Naive thymus-derived CD8-positive, alpha-beta T cell (primary cell): ENCODE data around the gene MCM6. TPM values are rescaled to one million over a fixed set of nuclear protein-coding genes. Genes with fewer than 3 reads are reported as not detected.
"Not testable (repeated sequence)": the region's sequence is repeated elsewhere in the genome, so short reads cannot be mapped to it uniquely, and the experiment has no call there.

Source experiments
- ATAC-seq, 2 donors: fragments of 150-1000 bp; cut with Tn5 transposase in 1 of 2; sonication (Bioruptor Pico), chemical (Tn5 transposase) in 1 of 2; 1 replicate in 1 of 2; 2 replicates in 1 of 2; pipeline ENCODE4 v1.10.0; 2021; ENCODE audit warnings: mild to moderate bottlenecking in 2 of 2, moderate library complexity in 2 of 2
- POLR2A ChIA-PET: fragments of 350-600 bp; sonication (Branson Sonifier 250); formaldehyde crosslinking; loops from one replicate; lab custom pipeline; 2021; ENCODE audit warnings: antibody characterized with exemption; lab: Charles Lee
- DNase-seq, 10 donors: peaks; one replicate each; pipeline versions ENCODE4 v3.0.0 to v3.0.0-alpha.2; 2020 to 2022
- H3K27ac Mint-ChIP-seq, 10 donors: one replicate each; pipeline ENCODE4 v1.8.0; 2020 to 2022; ENCODE audit warnings: mild to moderate bottlenecking in 10 of 10, mixed read lengths in 10 of 10, moderate library complexity in 4 of 10, inconsistent platforms in 1 of 10
- H3K27me3 Mint-ChIP-seq, 5 donors: one replicate each; pipeline ENCODE4 v1.8.0; 2021 to 2022; ENCODE audit warnings: mixed read lengths in 5 of 5
- H3K36me3 Mint-ChIP-seq, 3 donors: one replicate each; pipeline ENCODE4 v1.8.0; 2020 to 2022; ENCODE audit warnings: mixed read lengths in 3 of 3, mild to moderate bottlenecking in 2 of 3, inconsistent platforms in 1 of 3
- H3K4me1 Mint-ChIP-seq, 4 donors: one replicate each; pipeline ENCODE4 v1.8.0; 2021 to 2022; ENCODE audit warnings: mixed read lengths in 4 of 4
- H3K4me3 Mint-ChIP-seq, 10 donors: one replicate each; pipeline ENCODE4 v1.8.0; 2020 to 2022; ENCODE audit warnings: mild to moderate bottlenecking in 10 of 10, mixed read lengths in 10 of 10, moderate library complexity in 6 of 10, inconsistent platforms in 1 of 10
- H3K9me3 Mint-ChIP-seq, 9 donors: one replicate each; pipeline ENCODE4 v1.8.0; 2020 to 2022; ENCODE audit warnings: mixed read lengths in 9 of 9, mild to moderate bottlenecking in 3 of 9, inconsistent platforms in 1 of 9, moderate library complexity in 1 of 9
- polyA plus RNA-seq, 3 donors: library from polyadenylated mRNA; unstranded; fragments of 300-500 nt; fragmentation: Illumina TruSeq; gene quantifications; one replicate each; pipeline ENCODE4 v1.2.3, GENCODE V29; 2021
- total RNA-seq, 8 experiments: library from RNA in 2 of 8; stranded (reverse) in 2 of 8; gene quantifications; one replicate each; pipeline ENCODE4 v1.2.3 and lab custom pipeline; 2021 to 2026

MCM6 gene
- total and polyA plus RNA-seq, 5 experiments from 2014 or later, result 19.2 to 29.6 (median 24.3) TPM

- ATAC-seq, result no peak
- peaks cover 0 to 16% (median 6%) of the 10 kb centered on the region in 9 donors for H3K9me3 Mint-ChIP-seq
- peaks cover 0 to 3% (median 0%) of the 10 kb centered on the region in 5 donors for H3K27me3 Mint-ChIP-seq
- POLR2A ChIA-PET, result interaction anchor here (1.5 kb wide), 1 partner anchor 80 kb away, joined by 5 read pairs; the partner anchor contains the start of gene MCM6
- peak overlapping the region in 3 of 10 donors; percentile 13 to 68 (median 51) for H3K27ac Mint-ChIP-seq
- no peak for DNase-seq
- H3K4me1 Mint-ChIP-seq, result peaks cover 11 to 40% (median 27%) of the 10 kb centered on the region in 4 donors
- H3K36me3 Mint-ChIP-seq, result peaks cover 0 to 12% (median 7%) of the 10 kb centered on the region in 3 donors
- no peak overlapping the region for H3K4me3 Mint-ChIP-seq
Observed at GRCh38 chr2:135796606-135797005, 79.6 kb downstream of the MCM6 start.

- H3K36me3 Mint-ChIP-seq, DNase-seq, H3K27me3 Mint-ChIP-seq, H3K9me3 Mint-ChIP-seq, POLR2A ChIA-PET, ATAC-seq: not testable (repeated sequence)
- peaks cover 12 to 44% (median 30%) of the 10 kb centered on the region in 4 donors for H3K4me1 Mint-ChIP-seq
- H3K27ac Mint-ChIP-seq, result peak overlapping the region in 2 of 10 donors; percentile 66 to 86
- peak overlapping the region in 2 of 10 donors; percentile 37 to 78 for H3K4me3 Mint-ChIP-seq
Observed at GRCh38 chr2:135795641-135796040, 80.6 kb downstream of the MCM6 start.

GRCh38 chr2:135792401-135793150 lies 83.7 kb downstream of the MCM6 start:
- H3K4me3 Mint-ChIP-seq, result peak overlapping the region in 4 of 10 donors; percentile 7 to 50 (median 30)
- H3K36me3 Mint-ChIP-seq, result peaks cover 0 to 3% (median 0%) of the 10 kb centered on the region in 3 donors
- peaks cover 12 to 42% (median 30%) of the 10 kb centered on the region in 4 donors for H3K4me1 Mint-ChIP-seq
- peak overlapping the region in 6 of 10 donors; percentile 20 to 84 (median 52) for H3K27ac Mint-ChIP-seq
- POLR2A ChIA-PET, result no interaction called here
- ATAC-seq (peak in 1 of 2 donors; percentile 70), DNase-seq (peak in 2 of 10 donors; percentile 15 to 28)
- H3K9me3 Mint-ChIP-seq, result peaks cover 0 to 2% (median 0%) of the 10 kb centered on the region in 9 donors
- peaks cover 0 to 3% (median 0%) of the 10 kb centered on the region in 5 donors for H3K27me3 Mint-ChIP-seq

- no peak for ATAC-seq
- peaks cover 0 to 10% (median 6%) of the 10 kb centered on the region in 3 donors for H3K36me3 Mint-ChIP-seq
- H3K27ac Mint-ChIP-seq, result peak overlapping the region in 4 of 10 donors; percentile 24 to 84 (median 56)
Observed at GRCh38 chr2:135791418-135792190, 84.6 kb downstream of the MCM6 start.

GRCh38 chr2:135790423-135790822 lies 85.8 kb downstream of the MCM6 start:
- no peak for DNase-seq

More at GRCh38 chr2:135791418-135792190, 84.6 kb downstream of the MCM6 start:
- DNase-seq, result no peak
- H3K27me3 Mint-ChIP-seq, result peaks cover 0 to 3% (median 0%) of the 10 kb centered on the region in 5 donors
- no peaks in the 10 kb centered on the region for H3K9me3 Mint-ChIP-seq
- peaks cover 11 to 38% (median 26%) of the 10 kb centered on the region in 4 donors for H3K4me1 Mint-ChIP-seq
- POLR2A ChIA-PET, result no interaction called here
- peak overlapping the region in 5 of 10 donors; percentile 27 to 58 (median 33) for H3K4me3 Mint-ChIP-seq

More at GRCh38 chr2:135790423-135790822, 85.8 kb downstream of the MCM6 start:
- H3K9me3 Mint-ChIP-seq, result no peaks in the 10 kb centered on the region
- H3K27ac Mint-ChIP-seq, result no peak overlapping the region
- no peaks in the 10 kb centered on the region for H3K27me3 Mint-ChIP-seq
- peaks cover 0 to 20% (median 17%) of the 10 kb centered on the region in 3 donors for H3K36me3 Mint-ChIP-seq
- peaks cover 8 to 33% (median 26%) of the 10 kb centered on the region in 4 donors for H3K4me1 Mint-ChIP-seq
- POLR2A ChIA-PET, result no interaction called here
- no peak for ATAC-seq
- H3K4me3 Mint-ChIP-seq, result no peak overlapping the region

Other genes starting within 250 kb of the MCM6 start
- 100 to 1,000 TPM; 142 TPM for gene UBXN4, start 134.6 kb downstream of the MCM6 start, total RNA-seq
- 100 to 1,000 TPM in 2 of 3 donors, 10 to 100 TPM in 1; 89.4 to 117 (median 110) TPM for gene UBXN4, start 134.6 kb downstream of the MCM6 start, polyA plus RNA-seq
- under 1 TPM; 0.22 to 0.36 TPM for gene LCT, start 39.3 kb downstream of the MCM6 start, total RNA-seq
- gene LCT, start 39.3 kb downstream of the MCM6 start, polyA plus RNA-seq, result not detected
- 10 to 100 TPM; 58.5 to 59.4 TPM for gene DARS1, start 109.2 kb upstream of the MCM6 start, total RNA-seq
- gene DARS1, start 109.2 kb upstream of the MCM6 start, polyA plus RNA-seq, result 100 to 1,000 TPM; 129 to 135 (median 133) TPM
- gene CXCR4, start 241.7 kb upstream of the MCM6 start, total RNA-seq, result 100 to 1,000 TPM; 366 TPM
- 1,000 to 10,000 TPM in 1 of 3 donors, 100 to 1,000 TPM in 2; 439 to 1,161 (median 485) TPM for gene CXCR4, start 241.7 kb upstream of the MCM6 start, polyA plus RNA-seq